Endodermal cell (in vitro differentiated cells): ENCODE measurements around the gene WDR86. TPM values are rescaled to one million over a fixed set of nuclear protein-coding genes. Genes with fewer than 3 reads are reported as not detected.

ENCODE experiments used
- DNase-seq: peaks from one replicate; pipeline ENCODE4 v3.0.0-alpha.2; 2017
- H3K27ac ChIP-seq: 2 replicates; pipeline ENCODE4 v1.5.1; 2013; ENCODE audit warnings: mild to moderate bottlenecking, low read depth, low read length, moderate library complexity
- H3K27me3 ChIP-seq: 2 replicates; pipeline ENCODE4 v1.6.1; 2013; ENCODE audit warnings: mild to moderate bottlenecking, low read length, moderate library complexity; ENCODE audit not compliant: insufficient read depth, control insufficient read depth, poor library complexity, severe bottlenecking
- H3K36me3 ChIP-seq: 2 replicates; pipeline ENCODE4 v1.7.0; 2013; ENCODE audit warnings: mild to moderate bottlenecking, low read length, moderate library complexity; ENCODE audit not compliant: control insufficient read depth, insufficient read depth
- H3K4me1 ChIP-seq: one replicate; pipeline ENCODE4 v1.7.0; 2013; ENCODE audit warnings: low read length; ENCODE audit not compliant: control insufficient read depth, insufficient read depth
- H3K4me3 ChIP-seq: 2 replicates; pipeline ENCODE4 v1.5.1; 2013; ENCODE audit warnings: mild to moderate bottlenecking, low read length, moderate library complexity
- H3K9ac ChIP-seq: 2 replicates; pipeline ENCODE4 v1.6.1; 2013; ENCODE audit warnings: mild to moderate bottlenecking, low read length, moderate library complexity; ENCODE audit not compliant: poor library complexity, severe bottlenecking; ENCODE audit errors: extremely low read depth
- H3K9me3 ChIP-seq: 2 replicates; pipeline ENCODE4 v1.6.1; 2013; ENCODE audit warnings: mild to moderate bottlenecking, low read length, moderate library complexity; ENCODE audit not compliant: control insufficient read depth
- H3K27ac Mint-ChIP-seq: 2 replicates; pipeline ENCODE4 v1.8.0; 2020; ENCODE audit warnings: mixed read lengths
- H3K27me3 Mint-ChIP-seq: 2 replicates; pipeline ENCODE4 v1.8.0; 2021; ENCODE audit warnings: mild to moderate bottlenecking, mixed read lengths; ENCODE audit not compliant: insufficient read depth
- H3K36me3 Mint-ChIP-seq: 2 replicates; pipeline ENCODE4 v1.8.0; 2020; ENCODE audit warnings: low read depth, mixed read lengths
- H3K4me1 Mint-ChIP-seq: 2 replicates; pipeline ENCODE4 v1.8.0; 2020; ENCODE audit warnings: mixed read lengths
- H3K4me3 Mint-ChIP-seq: 2 replicates; pipeline ENCODE4 v1.8.0; 2020; ENCODE audit warnings: mild to moderate bottlenecking, moderate library complexity, mixed read lengths
- H3K9me3 Mint-ChIP-seq: 2 replicates; pipeline ENCODE4 v1.8.0; 2020; ENCODE audit warnings: mild to moderate bottlenecking, mixed read lengths
- WGBS, 2 experiments: methylation state at CpG; one replicate each; pipeline versions ENCODE4 v1.1.5 to v1.1.7; 2013; ENCODE audit warnings: missing lambda C conversion rate in 2 of 2, mixed read lengths in 1 of 2; ENCODE audit not compliant: insufficient coverage in 1 of 2, insufficient read length in 1 of 2; 5-methylcytosine and 5-hydroxymethylcytosine counted together
- total RNA-seq, 2 donors: library from RNA; stranded (reverse); fragmentation: NEBNext Ultra II Directional in 1 of 2; extraction: Animal tissue kit (Norgen Biotek cat#: 25700) in 1 of 2; gene quantifications; 2 replicates in 1 of 2; 3 replicates in 1 of 2; pipeline ENCODE4 v1.2.1, GENCODE V29; 2021
- TF ChIP-seq, protein P1 (sequence below): fragments of 200-600 bp; sonication (generic); conservative IDR thresholded peaks from 2 replicates; pipeline ENCODE4 v1.5.0; 2021; ENCODE audit warnings: antibody characterized with exemption, mild to moderate bottlenecking

Gene WDR86
- total RNA-seq, 2 donors from 2014 or later: 83.3 to 94.2 TPM

DNA sequence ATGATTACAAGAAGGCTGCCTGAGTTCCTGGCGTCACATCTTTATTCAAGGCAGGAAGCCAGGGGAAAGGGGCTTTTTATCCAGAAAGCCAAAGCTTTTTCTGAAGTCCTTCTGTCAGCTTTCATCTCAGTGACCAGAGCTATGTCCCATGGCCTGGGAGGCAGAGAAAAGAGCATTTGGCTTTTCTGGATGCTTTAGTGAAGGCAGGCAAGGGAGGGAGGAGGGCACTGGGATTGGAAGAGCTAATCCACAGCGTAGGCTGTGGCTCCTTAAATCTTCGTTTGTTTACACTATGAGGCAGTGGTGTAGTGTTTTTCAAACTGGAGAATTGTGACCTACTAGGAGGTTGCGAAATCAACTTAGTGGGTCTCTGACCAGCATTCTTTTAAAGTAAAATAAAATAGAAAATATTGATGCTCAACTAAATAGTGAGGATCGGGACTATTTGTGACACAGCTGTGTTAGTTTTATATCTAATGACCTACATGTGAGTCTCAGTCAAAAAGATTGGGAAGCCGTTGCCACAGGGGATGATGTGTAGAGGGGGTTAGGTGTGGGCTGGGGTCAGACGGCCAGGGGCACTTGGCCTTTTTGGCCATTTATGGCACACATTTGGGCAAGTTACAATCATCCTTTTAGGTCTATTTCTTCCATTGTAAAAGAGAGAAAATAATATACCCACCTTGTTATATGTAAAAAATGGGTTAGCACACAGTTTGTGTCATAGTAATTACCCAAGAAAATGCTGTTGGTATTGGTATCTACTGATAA, 16.0 kb upstream of the WDR86 start:
- peaks cover 13% of the 10 kb centered on the region for H3K9me3 Mint-ChIP-seq
- no peak overlapping the region for H3K27ac Mint-ChIP-seq
- Histone ChIP-seq H3K4me3 (no peak overlapping the region), H3K9ac (no peak overlapping the region), H3K36me3 (no peaks in the 10 kb centered on the region), H3K9me3 (peaks cover 16% of the 10 kb centered on the region), H3K27ac (no peak overlapping the region), H3K27me3 (no peaks in the 10 kb centered on the region), H3K4me1 (peaks cover 34% of the 10 kb centered on the region)
- 71 to 76% methylated on average over 5 to 7 of the region's 7 CpGs for WGBS, 2 experiments
- no peak for DNase-seq
- TF ChIP-seq, protein P1, sequence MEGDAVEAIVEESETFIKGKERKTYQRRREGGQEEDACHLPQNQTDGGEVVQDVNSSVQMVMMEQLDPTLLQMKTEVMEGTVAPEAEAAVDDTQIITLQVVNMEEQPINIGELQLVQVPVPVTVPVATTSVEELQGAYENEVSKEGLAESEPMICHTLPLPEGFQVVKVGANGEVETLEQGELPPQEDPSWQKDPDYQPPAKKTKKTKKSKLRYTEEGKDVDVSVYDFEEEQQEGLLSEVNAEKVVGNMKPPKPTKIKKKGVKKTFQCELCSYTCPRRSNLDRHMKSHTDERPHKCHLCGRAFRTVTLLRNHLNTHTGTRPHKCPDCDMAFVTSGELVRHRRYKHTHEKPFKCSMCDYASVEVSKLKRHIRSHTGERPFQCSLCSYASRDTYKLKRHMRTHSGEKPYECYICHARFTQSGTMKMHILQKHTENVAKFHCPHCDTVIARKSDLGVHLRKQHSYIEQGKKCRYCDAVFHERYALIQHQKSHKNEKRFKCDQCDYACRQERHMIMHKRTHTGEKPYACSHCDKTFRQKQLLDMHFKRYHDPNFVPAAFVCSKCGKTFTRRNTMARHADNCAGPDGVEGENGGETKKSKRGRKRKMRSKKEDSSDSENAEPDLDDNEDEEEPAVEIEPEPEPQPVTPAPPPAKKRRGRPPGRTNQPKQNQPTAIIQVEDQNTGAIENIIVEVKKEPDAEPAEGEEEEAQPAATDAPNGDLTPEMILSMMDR: no peak
- peaks cover 6% of the 10 kb centered on the region for H3K27me3 Mint-ChIP-seq
- H3K36me3 Mint-ChIP-seq: peaks cover 4% of the 10 kb centered on the region
- no peak overlapping the region for H3K4me3 Mint-ChIP-seq
- H3K4me1 Mint-ChIP-seq: peaks cover 73% of the 10 kb centered on the region

DNA sequence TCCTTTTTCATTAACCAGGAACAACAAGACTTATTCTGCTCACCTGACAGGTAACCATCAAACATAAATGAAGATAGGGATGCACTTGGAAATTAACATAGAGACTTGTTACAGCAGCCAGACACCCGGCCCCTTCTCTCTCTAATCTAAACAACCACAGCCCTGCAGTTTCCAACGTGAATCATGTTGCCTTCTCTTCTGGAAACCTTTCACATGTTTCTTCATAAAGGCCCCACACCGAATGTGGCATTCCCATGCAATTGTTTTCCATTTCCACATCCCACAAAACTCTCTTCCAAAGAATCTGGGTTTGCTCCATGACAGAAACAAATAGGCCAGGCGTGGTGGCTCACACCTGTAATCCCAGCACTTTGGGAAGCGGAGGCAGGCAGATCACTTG, 15.0 kb upstream of the WDR86 start:
- no peak overlapping the region for H3K4me3 Mint-ChIP-seq

DNA sequence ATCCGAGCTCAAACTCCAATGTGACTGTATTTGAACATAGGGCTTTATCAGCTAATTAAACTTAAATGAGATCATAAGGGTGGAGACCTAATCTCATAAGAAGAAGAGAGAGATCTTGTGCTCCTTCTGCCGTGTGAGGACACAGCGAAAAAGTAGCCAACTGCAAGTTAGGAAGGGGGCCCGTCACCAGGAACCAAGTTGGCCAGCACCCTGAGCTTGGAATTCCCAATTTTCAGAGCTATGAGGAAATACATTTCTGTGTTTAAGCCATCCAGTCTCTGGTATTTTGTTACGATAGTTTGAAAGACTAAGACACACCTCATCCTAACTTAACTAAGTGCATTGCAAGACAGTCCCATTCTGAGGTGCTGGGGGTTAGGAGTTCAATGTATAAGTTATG, 14.1 kb upstream of the WDR86 start:
- H3K36me3 Mint-ChIP-seq: peaks cover 4% of the 10 kb centered on the region
- peaks cover 9% of the 10 kb centered on the region for H3K27me3 Mint-ChIP-seq
- Histone ChIP-seq H3K27ac (no peak overlapping the region), H3K27me3 (no peaks in the 10 kb centered on the region), H3K4me3 (no peak overlapping the region), H3K36me3 (no peaks in the 10 kb centered on the region), H3K9me3 (peaks cover 31% of the 10 kb centered on the region), H3K9ac (no peak overlapping the region), H3K4me1 (peaks cover 28% of the 10 kb centered on the region)
- no peak for DNase-seq
- WGBS, 2 experiments: 91 to 92% methylated on average over 4 to 5 of the region's 5 CpGs
- no peak overlapping the region for H3K27ac Mint-ChIP-seq
- H3K4me3 Mint-ChIP-seq: no peak overlapping the region
- H3K4me1 Mint-ChIP-seq: peaks cover 58% of the 10 kb centered on the region
- peaks cover 29% of the 10 kb centered on the region for H3K9me3 Mint-ChIP-seq
- TF ChIP-seq, protein P1: no peak

More for the DNA sequence above, 15.0 kb upstream of the WDR86 start:
- Histone ChIP-seq H3K27me3 (no peaks in the 10 kb centered on the region), H3K36me3 (no peaks in the 10 kb centered on the region), H3K9me3 (peaks cover 27% of the 10 kb centered on the region), H3K27ac (no peak overlapping the region), H3K4me3 (no peak overlapping the region), H3K4me1 (peaks cover 34% of the 10 kb centered on the region), H3K9ac (no peak overlapping the region)
- Mint-ChIP-seq H3K27ac (peak overlapping the region; percentile 38), H3K36me3 (peaks cover 4% of the 10 kb centered on the region), H3K27me3 (peaks cover 9% of the 10 kb centered on the region), H3K4me1 (peaks cover 67% of the 10 kb centered on the region), H3K9me3 (peaks cover 23% of the 10 kb centered on the region)
- 83 to 92% methylated on average over 4 to 5 of the region's 5 CpGs for WGBS, 2 experiments
- TF ChIP-seq, protein P1: no peak
- DNase-seq: no peak
